ENCODE measurements around the gene ZNF419.
A peak's percentile ranks its signal among the peaks of the same experiment; 100 is the strongest.
"Not testable (repeated sequence)": the region's sequence is repeated elsewhere in the genome, so short reads cannot be mapped to it uniquely, and the experiment has no call there.

The ZNF419 gene

GRCh38 chr19:57487477-57488298, at the start of gene ZNF419:
TSS of gene ZNF419 (plus strand) at chr19:57487750. CDS start at chr19:57487951, 201 bp downstream.
- peak; percentile 95 for DNase-seq

GRCh38 chr19:57437931-57438330, 49.6 kb upstream of the ZNF419 start:
- DNase-seq = no peak

- DNase-seq = no peak
These were observed 48.6 kb upstream of the ZNF419 start for GRCh38 chr19:57438925-57439324.

GRCh38 chr19:57441979-57442752, 45.4 kb upstream of the ZNF419 start:
- no peak for DNase-seq

- DNase-seq = no peak
These were observed 44.3 kb upstream of the ZNF419 start for GRCh38 chr19:57443121-57443696.

- no peak for DNase-seq
These were observed 35.2 kb upstream of the ZNF419 start for GRCh38 chr19:57452307-57452706.

GRCh38 chr19:57465680-57466381, 21.7 kb upstream of the ZNF419 start:
- DNase-seq = no peak

- no peak for DNase-seq
These were observed 21.1 kb upstream of the ZNF419 start for GRCh38 chr19:57466489-57466888.

GRCh38 chr19:57473646-57474045, 13.9 kb upstream of the ZNF419 start:
- no peak for DNase-seq

GRCh38 chr19:57477191-57478008, 10.2 kb upstream of the ZNF419 start, which contains the start of gene ZNF772:
TSS of gene ZNF772 (minus strand) at chr19:57477566. CDS start at chr19:57477309, 257 bp downstream.
- DNase-seq = peak; percentile 87

- DNase-seq = not testable (repeated sequence)
These were observed 722 bp downstream of the ZNF419 start for GRCh38 chr19:57488299-57488644.

GRCh38 chr19:57499332-57499679, 11.8 kb downstream of the ZNF419 start:
- DNase-seq = not testable (repeated sequence)

- peak; percentile 97 for DNase-seq
These were observed 12.3 kb downstream of the ZNF419 start, which contains the start of gene ZNF773 for GRCh38 chr19:57499680-57500395. TSS of gene ZNF773 (plus strand) at chr19:57499938. CDS start at chr19:57500081, 143 bp downstream.

GRCh38 chr19:57500400-57500799, 12.8 kb downstream of the ZNF419 start:
- not testable (repeated sequence) for DNase-seq

- no peak for DNase-seq
These were observed 18.6 kb downstream of the ZNF419 start for GRCh38 chr19:57506163-57506562.

GRCh38 chr19:57511484-57511883, 23.9 kb downstream of the ZNF419 start:
- DNase-seq = no peak

GRCh38 chr19:57512845-57513244, 25.3 kb downstream of the ZNF419 start:
- no peak for DNase-seq

- DNase-seq = no peak
These were observed 27.7 kb downstream of the ZNF419 start for GRCh38 chr19:57515255-57515654.

- not testable (repeated sequence) for DNase-seq
These were observed 30.5 kb downstream of the ZNF419 start for GRCh38 chr19:57518021-57518420.

GRCh38 chr19:57527136-57527881, 39.8 kb downstream of the ZNF419 start, which contains the start of gene ZNF549:
TSS of gene ZNF549 (plus strand) at chr19:57527356. CDS start at chr19:57527574, 218 bp downstream.
- peak; percentile 91 for DNase-seq

Measured in stimulated activated CD4-positive, alpha-beta T cell treated with anti-CD3 and anti-CD28 coated beads, Interleukin-15, amount 100 ng/mL, for 24 hours (primary cell).